Loucy (cell line): ENCODE measurements around the gene SLC1A4.

Experiments used
- EZH2phosphoT487 ChIP-seq: fragments of 200-600 bp; IDR thresholded peaks from 2 replicates; pipeline ENCODE4 v1.6.1; 2018; ENCODE audit warnings: antibody characterized with exemption, mild to moderate bottlenecking, moderate library complexity, borderline replicate concordance
- TF ChIP-seq, protein P1 (sequence below): fragments of 200-600 bp; sonication (generic); conservative IDR thresholded peaks from 2 replicates; pipeline ENCODE4 v1.5.1; 2014; ENCODE audit warnings: mild to moderate bottlenecking, antibody characterized with exemption, low read length

DNA sequence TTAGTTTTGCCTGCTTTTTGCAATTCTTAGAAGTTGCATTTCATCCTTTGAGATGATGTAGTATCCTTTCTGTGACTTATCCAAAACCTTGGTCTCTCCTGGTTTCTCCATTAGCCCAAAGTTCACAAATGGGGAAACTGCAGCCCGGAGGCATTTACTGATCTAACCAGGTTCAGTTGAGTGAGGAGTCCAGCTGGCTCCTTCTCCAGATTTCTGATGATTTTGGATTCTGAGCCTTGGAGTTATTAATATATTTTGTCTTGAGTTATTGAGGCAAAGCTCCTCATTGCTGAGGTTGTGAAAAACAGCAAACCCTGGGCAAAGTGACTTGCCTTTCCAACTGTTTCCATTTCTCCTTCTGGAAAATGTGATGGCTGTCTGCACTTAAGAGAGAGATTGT is 1.7 kb downstream of the SLC1A4 start:
- TF ChIP-seq, protein P1, sequence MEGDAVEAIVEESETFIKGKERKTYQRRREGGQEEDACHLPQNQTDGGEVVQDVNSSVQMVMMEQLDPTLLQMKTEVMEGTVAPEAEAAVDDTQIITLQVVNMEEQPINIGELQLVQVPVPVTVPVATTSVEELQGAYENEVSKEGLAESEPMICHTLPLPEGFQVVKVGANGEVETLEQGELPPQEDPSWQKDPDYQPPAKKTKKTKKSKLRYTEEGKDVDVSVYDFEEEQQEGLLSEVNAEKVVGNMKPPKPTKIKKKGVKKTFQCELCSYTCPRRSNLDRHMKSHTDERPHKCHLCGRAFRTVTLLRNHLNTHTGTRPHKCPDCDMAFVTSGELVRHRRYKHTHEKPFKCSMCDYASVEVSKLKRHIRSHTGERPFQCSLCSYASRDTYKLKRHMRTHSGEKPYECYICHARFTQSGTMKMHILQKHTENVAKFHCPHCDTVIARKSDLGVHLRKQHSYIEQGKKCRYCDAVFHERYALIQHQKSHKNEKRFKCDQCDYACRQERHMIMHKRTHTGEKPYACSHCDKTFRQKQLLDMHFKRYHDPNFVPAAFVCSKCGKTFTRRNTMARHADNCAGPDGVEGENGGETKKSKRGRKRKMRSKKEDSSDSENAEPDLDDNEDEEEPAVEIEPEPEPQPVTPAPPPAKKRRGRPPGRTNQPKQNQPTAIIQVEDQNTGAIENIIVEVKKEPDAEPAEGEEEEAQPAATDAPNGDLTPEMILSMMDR: no peak
- TF ChIP-seq EZH2phosphoT487: no peak
